ENCODE measurements around the gene IL3. TPM values are rescaled to one million over a fixed set of nuclear protein-coding genes. Genes with fewer than 3 reads are reported as not detected.

Gene IL3
- total and polyA plus RNA-seq, 2 of the 4 experiments (the other 2 are of a cell fraction): not detected

GRCh38 chr5:132037353-132037752 is 23.1 kb upstream of the IL3 start:
- H3K14ac ChIP-seq (replicated peaks; ENCODE audit: low read depth, low read length): no peak overlapping the region
- no peak overlapping the region for H2BK20ac ChIP-seq (ENCODE audit: low read depth, low read length)
- H3K27ac ChIP-seq (ENCODE audit: insufficient read depth, low read length): no peak overlapping the region
- DNase-seq: no peak
- ChIA-PET POLR2A (ENCODE audit: unreplicated experiment) (no interaction called here), CTCF (no interaction called here)
- no peak for ATAC-seq (ENCODE audit: low read depth)
- no TSS peak for BruUV-seq (replicated peaks)
- H3K36me3 ChIP-seq (ENCODE audit: control insufficient read depth, insufficient read depth, low read length): no peaks in the 10 kb centered on the region
- no peaks in the 10 kb centered on the region for H3K9me1 ChIP-seq (ENCODE audit: insufficient read depth, low read length)
- no peak overlapping the region for H3K56ac ChIP-seq (ENCODE audit: extremely low read depth, insufficient read depth, low read length)
- no peak overlapping the region for H2AK9ac ChIP-seq (replicated peaks; ENCODE audit: low read depth, low read length, poor library complexity)
- dilution Hi-C loops (cut with HindIII; ENCODE audit: low sequenced_read_pairs, unreplicated experiment): no loop called here
- no peak overlapping the region for H2AK5ac ChIP-seq (ENCODE audit: low read depth, low read length)
- H3K4me3 ChIP-seq (ENCODE audit: insufficient read depth, low read depth, low read length): no peak overlapping the region
- WGBS, 2 experiments (ENCODE audit: extremely low coverage in 2 of 2, insufficient read length in 1 of 2): no CpG with 5 or more reads among the region's 2 CpGs
- H3K4me1 ChIP-seq (ENCODE audit: control insufficient read depth, insufficient read depth, low read length): no peaks in the 10 kb centered on the region
- H3K9ac ChIP-seq (ENCODE audit: low read depth, low read length): no peak overlapping the region
- intact Hi-C loops (cut with micrococcal nuclease): no loop called here
- in situ Hi-C loops (cut with MboI; ENCODE audit: low sequenced_read_pairs): no loop called here
- H4K20me1 ChIP-seq (ENCODE audit: insufficient read depth, low read length): no peaks in the 10 kb centered on the region
- TF ChIP-seq MXI1 (IDR thresholded peaks at IDR 0.05; ENCODE audit: borderline replicate concordance, low read depth, low read length) (no peak), BHLHE40 (IDR thresholded peaks at IDR 0.05; ENCODE audit: low read depth, low read length) (no peak), NFE2L2 (IDR thresholded peaks at IDR 0.05; ENCODE audit: low read depth, low read length) (no peak), CHD1 (IDR thresholded peaks at IDR 0.05; ENCODE audit: low read depth, low read length) (no peak), CEBPB (IDR thresholded peaks at IDR 0.05; ENCODE audit: low read depth, low read length) (no peak), USF2 (IDR thresholded peaks at IDR 0.05; ENCODE audit: low read depth, low read length) (no peak), FOS (IDR thresholded peaks at IDR 0.05; ENCODE audit: low read depth, low read length) (no peak), RAD21 (IDR thresholded peaks at IDR 0.05; ENCODE audit: low read length) (no peak), MAZ (IDR thresholded peaks at IDR 0.05; ENCODE audit: borderline replicate concordance, low read depth, low read length) (no peak), CTCF (conservative IDR thresholded peaks at IDR 0.05; ENCODE audit: low read depth, low read length) (no peak), MAFK (IDR thresholded peaks at IDR 0.05; ENCODE audit: low read depth, low read length) (no peak), SMC3 (IDR thresholded peaks at IDR 0.05; ENCODE audit: low read depth, low read length) (no peak)
- no peak overlapping the region for H2AFZ ChIP-seq (replicated peaks; ENCODE audit: low read length, poor library complexity)
- H2BK120ac ChIP-seq (ENCODE audit: low read depth, low read length): no peak overlapping the region
- no peak overlapping the region for H3K4me2 ChIP-seq (ENCODE audit: low read depth, low read length)
- no peak overlapping the region for H4K5ac ChIP-seq (ENCODE audit: low read depth, low read length)
- H3K18ac ChIP-seq (ENCODE audit: low read depth, low read length): no peak overlapping the region
- H4K8ac ChIP-seq (ENCODE audit: low read depth in 2 of 2, low read length in 2 of 2): no peak overlapping the region
- no peak overlapping the region for H4K91ac ChIP-seq (ENCODE audit: insufficient read depth, low read depth, low read length)
- no peaks in the 10 kb centered on the region for H3K9me3 ChIP-seq (ENCODE audit: control insufficient read depth, insufficient read depth, low read length)
- no peaks in the 10 kb centered on the region; the same call in 1 of the 2 replicates for H3K27me3 ChIP-seq (ENCODE audit: control insufficient read depth, insufficient read depth, low read length)
- no peaks in the 10 kb centered on the region for H3K79me1 ChIP-seq (ENCODE audit: low read depth in 1 of 2, low read length in 2 of 2)
- no peak overlapping the region for H3K23ac ChIP-seq (ENCODE audit: low read depth, low read length)
- no peak overlapping the region for H3K4ac ChIP-seq (ENCODE audit: low read depth, low read length)
- H2BK15ac ChIP-seq (ENCODE audit: low read depth, low read length): no peak overlapping the region
- H2BK5ac ChIP-seq (ENCODE audit: low read depth, low read length, poor library complexity, severe bottlenecking): no peak overlapping the region
